Breast epithelium (tissue), 4 donors: ENCODE results near the gene NR3C2. TPM values are rescaled to one million over a fixed set of nuclear protein-coding genes. Genes with fewer than 3 reads are reported as not detected.
A peak's percentile ranks its signal among the peaks of the same experiment; 100 is the strongest.

ENCODE experiments used
- DNase-seq, 2 donors: peaks; one replicate each; pipeline ENCODE4 v3.0.0-alpha.2; 2019; ENCODE audit warnings: low spot score in 2 of 2
- H3K27ac ChIP-seq, 2 donors: fragments of 200-600 bp; sonication (generic) in 1 of 2; one replicate each; pipeline ENCODE4 v1.5.1; 2016 to 2019; ENCODE audit warnings: mild to moderate bottlenecking in 1 of 2
- H3K27me3 ChIP-seq, 2 donors: fragments of 200-600 bp; sonication (generic) in 1 of 2; one replicate each; pipeline versions ENCODE4 v1.5.1 to v1.6.0; 2017 to 2019; ENCODE audit warnings: control low read depth in 1 of 2, mild to moderate bottlenecking in 1 of 2
- H3K36me3 ChIP-seq: fragments of 200-600 bp; one replicate; pipeline ENCODE4 v1.5.1; 2019
- H3K4me1 ChIP-seq, 2 donors: fragments of 200-600 bp; sonication (generic); one replicate each; pipeline ENCODE4 v1.5.1; 2016 to 2019; ENCODE audit warnings: control low read depth in 1 of 2
- H3K4me3 ChIP-seq, 3 donors: fragments of 200-600 bp; sonication (generic); 1 replicate in 2 of 3; 2 replicates in 1 of 3; pipeline ENCODE4 v1.5.1; 2016 to 2019; ENCODE audit warnings: mild to moderate bottlenecking in 3 of 3, moderate library complexity in 2 of 3
- H3K9me3 ChIP-seq, 2 donors: fragments of 200-600 bp; sonication (generic) in 1 of 2; one replicate each; pipeline ENCODE4 v1.5.1; 2016 to 2019; ENCODE audit warnings: control low read depth in 1 of 2
- POLR2A ChIP-seq: fragments of 450-650 bp; IDR thresholded peaks from one replicate; pipeline ENCODE4 v1.6.1; 2016; ENCODE audit warnings: antibody characterized with exemption, mild to moderate bottlenecking, moderate library complexity
- POLR2AphosphoS5 ChIP-seq, 3 donors: sonication (generic); formaldehyde crosslinking; IDR thresholded peaks; one replicate each; pipeline ENCODE4 v1.6.1; 2017; ENCODE audit warnings: antibody characterized with exemption in 3 of 3
- intact Hi-C: fragments of 100-400 bp; cut with DNase I; formaldehyde crosslinking; loops from one replicate; pipeline ENCODE4 v1.15.1; 2023; ENCODE audit warnings: low total_unique reads
- total RNA-seq, 3 donors: library from RNA; depleted of rRNA; stranded (reverse); fragments of >200 nt; gene quantifications; one replicate each; pipeline ENCODE4 v1.1.0, GENCODE V29; 2016
- TF ChIP-seq, protein P1 (sequence below), 3 donors: fragments of 450-650 bp; IDR thresholded peaks; one replicate each; pipeline ENCODE4 v1.5.1; 2016 to 2017; ENCODE audit warnings: antibody characterized with exemption in 3 of 3, mild to moderate bottlenecking in 3 of 3, moderate library complexity in 3 of 3

Gene NR3C2
- total RNA-seq, 3 donors from 2014 or later, result 8.0 to 39.5 (median 13.8) TPM

DNA sequence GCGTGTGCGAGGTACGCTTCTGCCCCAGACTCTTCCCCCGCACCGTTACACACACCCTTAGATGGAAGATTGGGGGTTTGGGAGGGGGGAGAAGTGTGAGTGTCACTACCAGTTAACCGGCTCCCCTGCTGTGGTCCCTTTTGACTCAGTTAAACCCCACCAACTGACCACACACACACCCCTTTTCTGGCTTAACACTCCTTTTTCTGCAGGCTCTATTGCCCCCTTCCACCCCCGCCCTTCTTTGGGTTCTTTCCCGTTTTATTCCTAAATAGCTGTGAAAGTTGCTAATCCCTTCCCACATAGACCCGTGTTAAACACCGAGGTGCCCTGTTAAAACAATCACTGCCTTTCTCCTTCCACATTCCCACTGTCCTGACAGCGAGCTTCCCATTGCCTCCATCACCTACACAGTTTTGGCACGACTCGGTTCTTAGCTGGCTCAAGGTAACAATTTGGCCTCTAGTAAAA lies 3.7 kb upstream of the NR3C2 start:
- DNase-seq, result no peak
- Histone ChIP-seq H3K27ac (peak overlapping the region; percentile 77 to 97), H3K9me3 (no peaks in the 10 kb centered on the region), H3K36me3 (no peaks in the 10 kb centered on the region), H3K4me3 (peak overlapping the region; percentile 88 to 96 (median 95)), H3K27me3 (no peaks in the 10 kb centered on the region), H3K4me1 (no peaks in the 10 kb centered on the region)
- intact Hi-C loops, result no loop called here
- TF ChIP-seq POLR2A (no peak), POLR2AphosphoS5 (IDR thresholded peaks at IDR 0.05) (no peak)
- TF ChIP-seq, protein P1, sequence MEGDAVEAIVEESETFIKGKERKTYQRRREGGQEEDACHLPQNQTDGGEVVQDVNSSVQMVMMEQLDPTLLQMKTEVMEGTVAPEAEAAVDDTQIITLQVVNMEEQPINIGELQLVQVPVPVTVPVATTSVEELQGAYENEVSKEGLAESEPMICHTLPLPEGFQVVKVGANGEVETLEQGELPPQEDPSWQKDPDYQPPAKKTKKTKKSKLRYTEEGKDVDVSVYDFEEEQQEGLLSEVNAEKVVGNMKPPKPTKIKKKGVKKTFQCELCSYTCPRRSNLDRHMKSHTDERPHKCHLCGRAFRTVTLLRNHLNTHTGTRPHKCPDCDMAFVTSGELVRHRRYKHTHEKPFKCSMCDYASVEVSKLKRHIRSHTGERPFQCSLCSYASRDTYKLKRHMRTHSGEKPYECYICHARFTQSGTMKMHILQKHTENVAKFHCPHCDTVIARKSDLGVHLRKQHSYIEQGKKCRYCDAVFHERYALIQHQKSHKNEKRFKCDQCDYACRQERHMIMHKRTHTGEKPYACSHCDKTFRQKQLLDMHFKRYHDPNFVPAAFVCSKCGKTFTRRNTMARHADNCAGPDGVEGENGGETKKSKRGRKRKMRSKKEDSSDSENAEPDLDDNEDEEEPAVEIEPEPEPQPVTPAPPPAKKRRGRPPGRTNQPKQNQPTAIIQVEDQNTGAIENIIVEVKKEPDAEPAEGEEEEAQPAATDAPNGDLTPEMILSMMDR (IDR thresholded peaks at IDR 0.05), result no peak

DNA sequence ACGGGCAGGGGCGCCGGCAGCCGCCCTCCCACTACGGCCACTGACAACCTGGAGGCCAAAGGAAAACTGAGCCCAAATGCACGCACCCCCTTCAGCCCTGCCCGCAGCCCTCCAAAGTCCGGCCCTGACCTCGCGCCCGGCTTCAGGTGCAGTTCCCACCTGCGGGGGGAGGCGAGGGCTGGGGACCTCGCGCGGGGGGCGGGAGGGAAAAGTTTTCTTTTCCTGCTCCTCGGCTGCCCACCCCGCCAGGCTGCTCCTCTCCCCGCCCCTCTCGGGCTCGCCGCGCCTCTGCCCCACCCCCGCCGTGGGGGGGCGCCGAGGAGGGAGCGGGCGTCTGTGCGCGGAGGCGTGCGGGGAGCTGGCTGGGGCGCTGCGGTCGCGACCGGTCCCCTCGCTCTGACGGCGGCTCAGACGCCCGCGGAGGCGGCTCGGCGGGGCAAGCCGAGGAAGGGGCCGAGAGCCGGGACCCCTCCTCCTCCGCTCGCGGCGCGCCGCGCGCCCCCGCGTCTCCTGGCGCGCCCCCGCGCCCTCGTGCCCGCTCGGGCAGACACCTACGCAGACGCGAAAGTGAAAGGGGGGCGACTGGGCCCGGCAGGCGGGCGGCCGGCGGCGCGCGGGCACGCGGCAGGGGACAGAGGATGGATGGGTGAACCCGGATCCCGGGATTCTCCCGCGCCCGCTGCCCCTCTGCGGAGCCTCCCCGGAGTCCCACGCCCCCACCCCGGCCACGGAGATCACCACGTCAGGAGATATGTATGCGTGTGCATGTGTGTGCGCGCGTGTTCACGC lies 3.1 kb upstream of the NR3C2 start:
- H3K4me3 ChIP-seq, result peak overlapping the region; percentile 88 to 96 (median 95)
- intact Hi-C loops, result no loop called here
- no peaks in the 10 kb centered on the region for H3K36me3 ChIP-seq
- peak overlapping the region; percentile 77 to 97 for H3K27ac ChIP-seq
- no peaks in the 10 kb centered on the region for H3K9me3 ChIP-seq
- peak in 1 of 3 donors; percentile 10 for TF ChIP-seq POLR2AphosphoS5 (IDR thresholded peaks at IDR 0.05)
- TF ChIP-seq, protein P1 (IDR thresholded peaks at IDR 0.05), result no peak
- peak; percentile 45 to 59 for DNase-seq
- H3K27me3 ChIP-seq, result no peaks in the 10 kb centered on the region
- H3K4me1 ChIP-seq, result no peaks in the 10 kb centered on the region

DNA sequence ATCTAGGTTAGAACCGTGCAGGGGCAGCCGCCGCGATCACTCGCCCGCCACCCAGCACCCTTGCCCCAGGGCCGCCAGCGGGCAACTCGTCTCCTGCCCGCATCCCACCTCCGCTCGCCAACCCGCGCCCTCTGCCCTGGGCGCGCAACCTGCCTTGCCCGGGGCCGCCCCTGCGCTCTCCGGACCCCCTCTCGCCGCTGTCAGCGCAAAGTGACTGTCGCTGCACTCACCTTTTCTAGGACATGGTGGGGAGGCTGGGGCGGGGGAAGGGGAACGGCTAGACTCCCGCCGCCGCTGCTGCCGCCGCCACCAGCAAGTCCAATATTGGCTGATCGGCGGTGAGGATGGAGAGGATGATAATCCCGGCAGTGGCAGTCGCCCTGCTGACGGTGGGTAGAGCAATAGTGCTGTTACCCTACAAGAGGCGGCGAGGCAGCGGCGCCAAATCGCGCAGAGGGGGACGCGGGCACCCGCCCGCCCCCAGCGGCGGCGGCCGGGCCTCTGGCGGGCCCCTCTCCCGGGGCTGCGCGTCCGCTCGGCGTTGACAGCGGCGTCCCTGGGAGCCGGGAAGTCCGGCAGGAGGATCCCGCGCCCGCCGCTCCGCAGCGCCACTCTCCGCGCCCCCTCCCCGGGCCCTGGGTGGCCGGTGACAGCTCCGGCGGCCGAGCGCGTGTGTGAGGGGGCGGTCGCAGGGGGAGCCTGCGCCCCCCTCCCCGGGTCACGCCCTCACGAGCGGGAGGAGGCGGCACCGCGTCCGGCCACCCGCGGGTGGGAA lies 2.3 kb upstream of the NR3C2 start:
- Histone ChIP-seq H3K36me3 (no peaks in the 10 kb centered on the region), H3K27ac (peak overlapping the region; percentile 77 to 97), H3K4me3 (peak overlapping the region; percentile 88 to 96 (median 95)), H3K9me3 (no peaks in the 10 kb centered on the region), H3K27me3 (no peaks in the 10 kb centered on the region), H3K4me1 (no peaks in the 10 kb centered on the region)
- intact Hi-C loops, result no loop called here
- TF ChIP-seq POLR2A (no peak), POLR2AphosphoS5 (IDR thresholded peaks at IDR 0.05) (no peak)
- TF ChIP-seq, protein P1 (IDR thresholded peaks at IDR 0.05), result peak in 1 of 3 donors; percentile 14
- peak in 1 of 2 donors; percentile 24 for DNase-seq

DNA sequence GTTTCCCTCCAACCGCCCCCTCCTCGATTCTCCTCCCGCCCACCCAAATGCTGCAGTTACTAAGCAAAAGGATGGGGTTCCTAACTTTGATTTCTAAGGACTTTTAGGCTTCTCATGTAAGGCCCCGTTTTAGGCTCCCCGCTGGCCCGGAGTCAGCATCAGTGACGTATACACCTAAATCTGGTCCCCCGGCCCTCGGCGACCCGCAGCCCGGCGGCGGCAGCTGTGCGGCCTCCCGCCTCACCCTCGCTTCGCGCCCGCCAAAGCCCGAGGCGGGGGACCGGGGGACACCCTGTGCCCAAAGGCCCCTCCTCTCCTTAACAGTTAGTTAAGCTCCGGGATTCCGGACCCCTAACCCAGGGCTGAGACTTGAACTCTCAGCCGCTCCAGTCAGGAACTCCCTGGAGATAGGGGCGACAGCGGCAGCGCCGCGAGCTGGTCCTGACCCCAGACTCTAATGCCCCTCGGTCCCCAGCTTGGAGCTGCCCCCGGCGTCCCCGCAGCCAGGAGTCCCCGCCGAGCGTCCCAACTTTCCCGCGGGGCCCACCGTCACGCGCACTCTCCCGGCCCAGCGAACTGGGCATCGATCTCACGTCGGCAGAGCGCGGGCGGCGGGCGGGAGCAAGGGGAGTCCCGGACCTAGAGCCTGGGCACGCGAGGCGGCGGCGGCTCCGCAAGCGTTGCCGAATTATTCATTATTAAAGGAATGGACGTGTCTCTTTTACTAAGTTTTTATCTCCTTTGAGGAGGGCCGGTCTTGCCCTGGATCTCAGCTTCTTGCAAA lies 1.5 kb upstream of the NR3C2 start:
- DNase-seq, result peak in 1 of 2 donors; percentile 36
- Histone ChIP-seq H3K4me3 (peak overlapping the region; percentile 88 to 96 (median 95)), H3K36me3 (no peaks in the 10 kb centered on the region), H3K27me3 (no peaks in the 10 kb centered on the region), H3K9me3 (no peaks in the 10 kb centered on the region), H3K4me1 (no peaks in the 10 kb centered on the region), H3K27ac (peak overlapping the region; percentile 77 to 97)
- TF ChIP-seq POLR2AphosphoS5 (IDR thresholded peaks at IDR 0.05) (peak in 1 of 3 donors; percentile 10), POLR2A (no peak)
- TF ChIP-seq, protein P1 (IDR thresholded peaks at IDR 0.05), result no peak
- intact Hi-C loops, result no loop called here
